ENCODE data around the gene KLF12.

Gene KLF12

DNA sequence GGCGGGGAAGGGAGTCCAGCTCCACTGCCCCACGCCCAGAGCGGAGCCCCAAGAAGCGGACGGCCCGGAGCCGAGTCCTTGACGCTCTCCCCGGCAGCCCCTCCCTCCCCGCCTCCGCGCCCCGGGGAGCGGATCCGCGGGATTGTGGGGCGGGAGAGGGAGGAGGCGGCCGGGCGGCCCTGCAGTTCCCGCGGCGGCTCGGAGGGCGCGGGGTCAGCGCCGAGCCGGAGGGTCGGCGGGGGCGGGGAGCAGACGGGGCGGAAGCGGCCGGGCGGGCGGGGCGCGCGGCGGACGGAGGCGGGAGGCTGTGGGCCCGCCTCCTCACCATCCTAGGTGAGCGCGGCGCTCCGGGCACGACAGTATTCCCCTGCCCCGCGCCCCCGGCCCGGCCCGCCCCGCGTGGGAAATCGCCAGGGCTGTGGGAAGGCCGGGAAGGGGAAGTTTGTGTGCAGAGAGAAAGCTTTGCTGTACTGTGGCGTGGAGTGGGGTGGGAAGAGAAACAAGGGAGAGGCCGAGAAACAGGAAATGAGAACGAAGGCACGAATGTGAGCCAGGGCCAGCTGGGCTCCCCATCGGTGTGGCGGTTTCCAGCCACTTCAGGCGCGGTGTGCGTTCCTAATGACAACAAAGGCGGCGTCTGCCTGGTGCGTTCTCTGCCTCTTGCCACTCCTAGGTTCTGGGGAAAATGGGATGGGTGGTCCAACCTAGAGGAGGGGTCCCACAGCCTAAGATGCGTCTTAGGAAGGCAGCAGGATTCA lies 1.3 kb upstream of the KLF12 start:
- DNase-seq (ENCODE audit: insufficient read length, low spot score) (peak; percentile 26), FAIRE-seq (no peak)
- TF ChIP-seq, protein P1, sequence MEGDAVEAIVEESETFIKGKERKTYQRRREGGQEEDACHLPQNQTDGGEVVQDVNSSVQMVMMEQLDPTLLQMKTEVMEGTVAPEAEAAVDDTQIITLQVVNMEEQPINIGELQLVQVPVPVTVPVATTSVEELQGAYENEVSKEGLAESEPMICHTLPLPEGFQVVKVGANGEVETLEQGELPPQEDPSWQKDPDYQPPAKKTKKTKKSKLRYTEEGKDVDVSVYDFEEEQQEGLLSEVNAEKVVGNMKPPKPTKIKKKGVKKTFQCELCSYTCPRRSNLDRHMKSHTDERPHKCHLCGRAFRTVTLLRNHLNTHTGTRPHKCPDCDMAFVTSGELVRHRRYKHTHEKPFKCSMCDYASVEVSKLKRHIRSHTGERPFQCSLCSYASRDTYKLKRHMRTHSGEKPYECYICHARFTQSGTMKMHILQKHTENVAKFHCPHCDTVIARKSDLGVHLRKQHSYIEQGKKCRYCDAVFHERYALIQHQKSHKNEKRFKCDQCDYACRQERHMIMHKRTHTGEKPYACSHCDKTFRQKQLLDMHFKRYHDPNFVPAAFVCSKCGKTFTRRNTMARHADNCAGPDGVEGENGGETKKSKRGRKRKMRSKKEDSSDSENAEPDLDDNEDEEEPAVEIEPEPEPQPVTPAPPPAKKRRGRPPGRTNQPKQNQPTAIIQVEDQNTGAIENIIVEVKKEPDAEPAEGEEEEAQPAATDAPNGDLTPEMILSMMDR (IDR thresholded peaks at IDR 0.05; ENCODE audit: insufficient read depth, missing control alignments), result no peak

DNA sequence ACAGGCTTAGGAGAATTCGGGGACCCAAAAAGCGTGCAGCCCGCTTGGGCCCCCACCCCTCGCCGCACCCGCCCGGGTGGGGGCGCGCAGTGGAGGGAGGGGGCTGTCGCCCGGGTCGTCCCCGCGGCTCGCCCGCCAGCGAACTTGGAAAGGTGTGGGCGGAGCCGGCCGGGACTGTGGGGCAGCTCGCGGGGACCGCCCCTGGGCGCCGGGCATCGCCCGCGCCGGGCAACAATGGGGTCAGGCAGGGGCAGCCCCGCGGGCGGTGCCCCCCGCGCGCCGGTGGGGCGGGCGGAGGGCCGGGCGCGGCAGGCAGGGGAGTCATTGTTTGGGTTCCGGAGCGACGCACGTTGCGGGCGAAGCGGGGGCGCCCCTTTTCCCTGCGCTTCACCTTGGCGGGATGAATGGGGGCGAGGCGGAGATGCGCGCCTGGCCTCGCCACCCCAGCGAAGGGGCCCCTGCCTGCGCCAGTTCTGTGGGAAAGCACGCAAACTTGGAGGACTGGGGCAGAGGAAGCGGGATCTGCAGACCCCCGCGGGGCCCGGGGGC lies 647 bp upstream of the KLF12 start:
- TF ChIP-seq, protein P1 (IDR thresholded peaks at IDR 0.05; ENCODE audit: insufficient read depth, missing control alignments), result no peak
- FAIRE-seq, result no peak
- no peak for DNase-seq (ENCODE audit: insufficient read length, low spot score)

- FAIRE-seq, result no peak
- TF ChIP-seq, protein P1 (IDR thresholded peaks at IDR 0.05; ENCODE audit: insufficient read depth, missing control alignments), result no peak
- DNase-seq (ENCODE audit: insufficient read length, low spot score), result peak; percentile 26
These were observed 475 bp downstream of the KLF12 start for GRCh38 chr13:74133657-74134201.

- no peak for DNase-seq (ENCODE audit: insufficient read length, low spot score)
- FAIRE-seq, result no peak
- TF ChIP-seq, protein P1 (IDR thresholded peaks at IDR 0.05; ENCODE audit: insufficient read depth, missing control alignments), result no peak
These were observed 1.2 kb downstream of the KLF12 start for GRCh38 chr13:74132776-74133656.

- FAIRE-seq (no peak), DNase-seq (ENCODE audit: insufficient read length, low spot score) (no peak)
- TF ChIP-seq, protein P1 (IDR thresholded peaks at IDR 0.05; ENCODE audit: insufficient read depth, missing control alignments), result no peak
These were observed 1.9 kb downstream of the KLF12 start for GRCh38 chr13:74132152-74132775.

DNA sequence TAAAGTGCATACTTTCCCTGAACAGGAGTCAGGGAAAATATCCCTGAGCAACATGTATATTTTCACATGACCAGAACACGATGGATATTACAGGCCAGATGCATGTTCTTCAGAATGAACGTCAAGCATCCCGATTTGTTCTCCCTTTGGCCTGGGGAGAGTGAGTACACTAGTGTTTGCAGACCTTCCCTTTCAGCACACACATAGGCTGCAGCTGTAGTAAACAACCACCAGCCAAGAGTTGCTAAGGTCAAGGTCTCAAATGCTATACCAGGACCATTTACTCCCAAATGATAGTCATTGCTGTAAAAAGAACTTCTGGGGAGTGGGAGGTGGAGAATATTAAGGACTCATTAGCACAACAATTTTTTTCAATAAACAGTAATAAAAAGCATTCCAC lies 3.0 kb downstream of the KLF12 start:
- TF ChIP-seq, protein P1 (IDR thresholded peaks at IDR 0.05; ENCODE audit: insufficient read depth, missing control alignments), result no peak
- DNase-seq (ENCODE audit: insufficient read length, low spot score), result no peak
- FAIRE-seq, result no peak

Data from D721Med (cell line).